HepG2 (cell line): ENCODE data around the gene ARID5B. TPM values are rescaled to one million over a fixed set of nuclear protein-coding genes. Genes with fewer than 3 reads are reported as not detected.

Source experiments
- ETV6 ChIP-seq: sonication (generic); formaldehyde crosslinking; conservative IDR thresholded peaks from 2 replicates; pipeline ENCODE4 v1.4.0; 2020; ENCODE audit warnings: missing genetic modification reagents
- FOXA3 ChIP-seq: IDR thresholded peaks from 2 replicates; pipeline ENCODE4 v1.6.1; 2016; ENCODE audit warnings: missing genetic modification reagents, missing compliant biosample characterization
- GATAD2A ChIP-seq: IDR thresholded peaks from 2 replicates; pipeline ENCODE4 v1.6.1; 2016
- GTF3A ChIP-seq: sonication (generic); formaldehyde crosslinking; conservative IDR thresholded peaks from 2 replicates; pipeline ENCODE4 v1.4.0; 2020; ENCODE audit warnings: mild to moderate bottlenecking, missing genetic modification reagents
- HDAC2 ChIP-seq: sonication (generic); formaldehyde crosslinking; IDR thresholded peaks from 2 replicates; pipeline ENCODE4 v1.4.0; 2020; ENCODE audit warnings: missing genetic modification reagents
- HOXA3 ChIP-seq: sonication (generic); formaldehyde crosslinking; IDR thresholded peaks from 2 replicates; pipeline ENCODE4 v1.5.0; 2020; ENCODE audit warnings: missing genetic modification reagents
- IKZF1 ChIP-seq: fragments of 450-650 bp; IDR thresholded peaks from 2 replicates; pipeline ENCODE4 v1.7.1; 2016
- JDP2 ChIP-seq: sonication (generic); formaldehyde crosslinking; IDR thresholded peaks from 2 replicates; pipeline ENCODE4 v1.8.1; 2022; ENCODE audit warnings: missing genetic modification reagents, borderline replicate concordance
- KDM4B ChIP-seq: sonication (generic); formaldehyde crosslinking; IDR thresholded peaks from 2 replicates; pipeline ENCODE4 v1.4.0; 2020; ENCODE audit warnings: missing genetic modification reagents
- KDM5A ChIP-seq: fragments of 200-600 bp; sonication (generic); IDR thresholded peaks from 2 replicates; pipeline ENCODE4 v1.7.0; 2018; ENCODE audit warnings: antibody characterized with exemption, mild to moderate bottlenecking, low read length, borderline replicate concordance
- MTA3 ChIP-seq: sonication (generic); formaldehyde crosslinking; IDR thresholded peaks from 2 replicates; pipeline ENCODE4 v1.4.0; 2020; ENCODE audit warnings: missing genetic modification reagents
- MXD1 ChIP-seq: sonication (generic); formaldehyde crosslinking; IDR thresholded peaks from 2 replicates; pipeline ENCODE4 v1.4.0; 2020; ENCODE audit warnings: mild to moderate bottlenecking, missing genetic modification reagents
- NFE2L2 ChIP-seq: fragments of 150-350 bp; IDR thresholded peaks from 2 replicates; pipeline ENCODE4 v1.6.1; 2014; ENCODE audit warnings: low read length
- NFRKB ChIP-seq: fragments of 450-650 bp; IDR thresholded peaks from 2 replicates; pipeline ENCODE4 v1.6.1; 2017
- NR3C1 ChIP-seq: sonication (generic); formaldehyde crosslinking; IDR thresholded peaks from 2 replicates; pipeline ENCODE4 v1.4.0; 2020; ENCODE audit warnings: missing genetic modification reagents
- PLRG1 ChIP-seq: fragments of 450-650 bp; conservative IDR thresholded peaks from 2 replicates; pipeline ENCODE4 v1.6.1; 2016
- SALL1 ChIP-seq: sonication (generic); formaldehyde crosslinking; IDR thresholded peaks from 2 replicates; pipeline ENCODE4 v1.8.0; 2022; ENCODE audit warnings: mild to moderate bottlenecking, missing genetic modification reagents
- SOX6 ChIP-seq, 2 experiments: fragments of 450-650 bp in 1 of 2; sonication (generic) in 1 of 2; formaldehyde crosslinking in 1 of 2; IDR thresholded peaks; 2 replicates each; pipeline versions ENCODE4 v1.4.0 to v1.6.1; 2017 to 2020; ENCODE audit warnings: antibody characterized with exemption in 1 of 2, mild to moderate bottlenecking in 1 of 2, missing genetic modification reagents in 1 of 2
- THAP9 ChIP-seq: sonication (generic); formaldehyde crosslinking; IDR thresholded peaks from 2 replicates; pipeline ENCODE4; 2020; ENCODE audit warnings: missing genetic modification reagents, mild to moderate bottlenecking, borderline replicate concordance
- TIGD3 ChIP-seq: sonication (generic); formaldehyde crosslinking; IDR thresholded peaks from 2 replicates; pipeline ENCODE4 v1.5.1; 2020; ENCODE audit warnings: mild to moderate bottlenecking, missing genetic modification reagents, borderline replicate concordance
- ZBTB38 ChIP-seq: sonication (generic); formaldehyde crosslinking; IDR thresholded peaks from 2 replicates; pipeline ENCODE4 v1.5.1; 2020; ENCODE audit warnings: mild to moderate bottlenecking, missing genetic modification reagents
- ZNF260 ChIP-seq: sonication (generic); formaldehyde crosslinking; IDR thresholded peaks from 2 replicates; pipeline ENCODE4 v1.4.0; 2020; ENCODE audit warnings: missing genetic modification reagents, low read depth, mild to moderate bottlenecking, borderline replicate concordance
- ZNF276 ChIP-seq: sonication (generic); formaldehyde crosslinking; IDR thresholded peaks from 2 replicates; pipeline ENCODE4 v1.4.0; 2020; ENCODE audit warnings: mild to moderate bottlenecking, low read depth, missing genetic modification reagents
- ZNF33A ChIP-seq: sonication (generic); formaldehyde crosslinking; IDR thresholded peaks from 2 replicates; pipeline ENCODE4 v1.5.1; 2020; ENCODE audit warnings: missing genetic modification reagents, mild to moderate bottlenecking, moderate library complexity, borderline replicate concordance
- ZNF772 ChIP-seq: sonication (generic); formaldehyde crosslinking; IDR thresholded peaks from 2 replicates; pipeline ENCODE4 v1.5.0; 2020; ENCODE audit warnings: mild to moderate bottlenecking, missing genetic modification reagents
- polyA plus RNA-seq, 8 experiments: library from polyadenylated mRNA; depleted of rRNA in 3 of 8; stranded (reverse) in 7 of 8; unstranded in 1 of 8; fragments of >200 nt; fragmentation: Illumina TruSeq in 4 of 8; extraction: Trizol in 4 of 8; gene quantifications; 2 replicates each; pipeline versions ENCODE4 v1.2.1 to v1.2.3, GENCODE V29; 2011 to 2016; ENCODE audit warnings: low read depth in 4 of 8, missing spikeins in 1 of 8, mixed read lengths in 1 of 8; ENCODE audit not compliant: insufficient read depth in 1 of 8
- total RNA-seq, 5 experiments: library from RNA; depleted of rRNA; stranded (reverse); fragments of >200 nt; fragmentation: Illumina TruSeq; extraction: Trizol; gene quantifications; 2 replicates each; pipeline ENCODE4 v1.2.3, GENCODE V29; 2016; ENCODE audit warnings: low read depth in 1 of 5
- TF ChIP-seq, protein P1 (sequence below): IDR thresholded peaks from 2 replicates; pipeline ENCODE4 v1.6.1; 2016

ARID5B gene
- total and polyA plus RNA-seq, 2 of the 13 experiments (the other 11 are each of a cell fraction or from before 2014, with no cell fraction given), result 6.2 to 21.1 TPM

DNA sequence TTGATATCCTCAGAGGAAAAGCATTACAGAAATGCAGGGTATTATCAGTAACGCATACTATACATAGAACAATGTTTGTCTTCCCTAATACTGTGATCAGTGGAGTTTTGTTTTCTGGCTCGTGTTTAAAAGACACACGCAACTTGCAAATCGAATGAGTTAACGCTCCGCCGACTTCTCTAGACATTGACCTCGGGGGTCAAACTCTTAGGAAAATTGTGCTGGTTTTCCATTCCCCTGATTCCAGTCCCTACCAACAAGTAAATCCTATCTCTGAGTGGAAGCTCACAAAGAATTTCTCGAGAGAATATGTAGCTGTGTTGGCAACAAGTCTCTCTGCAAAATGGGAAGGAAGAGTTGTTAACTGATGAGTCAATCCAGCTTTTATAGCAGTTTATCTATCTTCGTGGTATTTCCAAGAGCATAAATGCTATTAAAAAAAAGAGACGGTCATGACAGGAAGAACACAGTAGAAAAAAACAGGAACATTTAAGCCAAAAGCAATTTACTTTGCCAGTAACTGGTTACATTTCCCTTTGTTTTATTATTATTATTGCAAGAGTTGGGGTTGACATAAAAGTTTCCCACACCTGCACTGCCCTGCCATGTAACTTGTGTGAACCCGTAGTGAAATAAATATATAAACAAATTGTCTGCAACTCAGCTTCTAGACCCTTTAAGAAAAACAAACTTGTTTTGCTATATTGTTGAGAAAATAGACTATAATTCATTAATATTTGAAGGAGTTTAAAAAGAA, 144.4 kb downstream of the ARID5B start (continued):
- TF ChIP-seq ETV6, result no peak
- no peak for TF ChIP-seq IKZF1
- no peak for TF ChIP-seq HOXA3 (CRISPR knock-in tag)
- peak; percentile 31; the same call in 1 of the 2 replicates for TF ChIP-seq HDAC2 (CRISPR knock-in tag)
- TF ChIP-seq ZBTB38 (CRISPR knock-in tag), result no peak
- TF ChIP-seq GATAD2A (CRISPR knock-in tag), result peak; percentile 76
- TF ChIP-seq, protein P1, sequence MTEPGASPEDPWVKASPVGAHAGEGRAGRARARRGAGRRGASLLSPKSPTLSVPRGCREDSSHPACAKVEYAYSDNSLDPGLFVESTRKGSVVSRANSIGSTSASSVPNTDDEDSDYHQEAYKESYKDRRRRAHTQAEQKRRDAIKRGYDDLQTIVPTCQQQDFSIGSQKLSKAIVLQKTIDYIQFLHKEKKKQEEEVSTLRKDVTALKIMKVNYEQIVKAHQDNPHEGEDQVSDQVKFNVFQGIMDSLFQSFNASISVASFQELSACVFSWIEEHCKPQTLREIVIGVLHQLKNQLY (CRISPR knock-in tag), result no peak
- TF ChIP-seq MXD1, result no peak
- TF ChIP-seq ZNF33A, result no peak
- no peak for TF ChIP-seq KDM4B
- TF ChIP-seq ZNF260 (CRISPR knock-in tag), result no peak
- no peak for TF ChIP-seq TIGD3 (CRISPR knock-in tag)
- TF ChIP-seq NFE2L2, result no peak
- no peak for TF ChIP-seq JDP2 (CRISPR knock-in tag)
- peak; percentile 53; the same call in 1 of the 2 replicates for TF ChIP-seq SALL1
- no peak for TF ChIP-seq GTF3A (CRISPR knock-in tag)
- TF ChIP-seq ZNF772 (CRISPR knock-in tag), result no peak
- no peak for TF ChIP-seq PLRG1
- no peak for TF ChIP-seq MTA3 (CRISPR knock-in tag)
- TF ChIP-seq FOXA3 (CRISPR knock-in tag), result peak; percentile 70
- no peak for TF ChIP-seq KDM5A
- TF ChIP-seq NR3C1, result no peak
- TF ChIP-seq NFRKB, result no peak
- no peak for TF ChIP-seq SOX6 (IDR thresholded peaks at IDR 0.05)
- peak; percentile 80 for TF ChIP-seq SOX6 (CRISPR knock-in tag; IDR thresholded peaks at IDR 0.05)
- no peak for TF ChIP-seq THAP9 (CRISPR knock-in tag)
- TF ChIP-seq ZNF276, result no peak
